PFSK-1 (cell line): ENCODE data around the gene PDE4B.

ENCODE experiments used
- POLR2AphosphoS5 ChIP-seq: IDR thresholded peaks from 2 replicates; pipeline ENCODE4 v1.6.1; 2012; ENCODE audit warnings: low read depth, mild to moderate bottlenecking, control low read depth, low read length, moderate library complexity
- TAF1 ChIP-seq: IDR thresholded peaks from 2 replicates; pipeline ENCODE4 v1.6.1; 2012; ENCODE audit warnings: low read length, control low read depth, borderline replicate concordance; ENCODE audit not compliant: insufficient read depth

DNA sequence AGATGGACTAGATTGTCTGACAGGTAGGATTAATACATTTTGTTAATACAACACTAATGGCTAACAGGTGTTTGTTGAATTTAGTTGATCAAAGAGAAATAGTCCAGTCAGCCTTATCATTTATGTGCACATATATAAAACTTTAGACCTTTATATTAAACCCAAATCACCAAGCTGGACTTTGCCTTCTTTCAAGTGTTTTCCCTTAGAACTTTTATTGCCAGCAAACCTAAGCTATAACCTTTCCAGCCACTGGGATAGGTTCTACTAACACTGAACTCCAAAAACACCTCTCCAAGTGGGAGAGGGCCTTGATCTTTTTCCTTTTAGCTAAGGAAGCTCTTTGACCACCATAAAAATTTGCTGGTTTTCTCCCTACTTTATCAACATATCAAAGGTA lies 345.9 kb downstream of the PDE4B start:
- no peak for TF ChIP-seq POLR2AphosphoS5
- TF ChIP-seq TAF1 = no peak
